Activated naive CD4-positive, alpha-beta T cell treated with Interleukin-2 at 50 U/mL for 16 hours (primary cell): Measurements from ENCODE around the gene CAMK1D.
"Not testable (repeated sequence)": the region's sequence is repeated elsewhere in the genome, so short reads cannot be mapped to it uniquely, and the experiment has no call there.

Experiments used
- DNase-seq: peaks from one replicate; pipeline ENCODE4 v3.0.0-alpha.2; 2020

The CAMK1D gene

DNA sequence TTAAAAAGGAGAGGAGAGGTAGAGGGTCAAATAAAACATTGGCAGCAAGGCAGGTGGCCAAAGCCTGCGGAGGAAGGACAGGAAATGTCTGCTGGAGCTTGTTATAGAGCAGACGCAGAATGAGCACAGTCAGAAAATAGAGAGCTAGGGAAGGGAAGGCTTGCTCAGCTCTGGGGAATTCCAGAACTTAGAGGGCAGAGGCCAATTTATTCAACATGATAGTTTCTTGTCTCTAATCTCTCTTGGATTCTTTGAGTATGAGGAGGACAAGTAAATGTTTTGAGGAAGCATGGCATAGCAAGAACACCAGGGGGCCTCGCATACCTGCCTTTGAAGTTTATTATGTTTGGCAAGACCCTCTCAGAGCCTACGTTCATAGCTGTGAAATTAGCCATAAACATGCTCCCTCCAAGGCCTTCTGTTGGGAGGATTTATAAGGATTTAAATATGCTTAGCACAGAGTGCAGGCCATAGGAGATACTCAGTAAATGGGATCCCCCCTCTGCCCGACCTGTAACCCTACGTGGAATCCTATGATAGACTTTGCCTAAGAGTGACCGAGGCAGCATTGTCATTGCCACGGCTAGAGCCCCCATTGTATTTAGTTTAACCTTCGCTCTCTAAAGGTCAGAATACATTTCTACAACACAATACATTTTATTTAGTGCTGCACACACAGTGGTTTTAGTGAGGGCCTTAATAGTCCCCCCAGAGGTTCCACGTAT lies 358.3 kb downstream of the CAMK1D start:
- DNase-seq = peak; percentile 35

DNA sequence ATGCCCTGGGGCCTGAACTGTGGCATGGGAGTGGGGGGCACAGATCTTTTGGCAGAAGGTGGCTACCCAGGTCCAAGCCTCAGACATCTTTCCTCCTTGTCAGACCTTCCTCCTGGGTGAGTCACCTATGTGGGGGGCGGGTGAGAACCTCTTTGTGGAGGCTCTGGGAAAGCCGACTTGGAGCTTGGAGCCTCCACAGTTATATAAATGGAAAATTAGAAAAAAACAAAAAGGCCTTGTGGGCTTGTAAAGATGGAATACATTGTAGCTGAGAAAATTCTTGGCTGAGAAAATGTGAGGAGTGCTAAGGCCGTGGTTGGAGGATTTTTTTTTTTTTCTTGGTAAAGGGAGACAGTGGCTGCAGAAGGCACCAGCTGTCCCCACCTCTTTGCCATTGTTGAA lies 359.7 kb downstream of the CAMK1D start:
- no peak for DNase-seq

GRCh38 chr10:12709521-12709963 lies 360.2 kb downstream of the CAMK1D start:
- no peak for DNase-seq

DNA sequence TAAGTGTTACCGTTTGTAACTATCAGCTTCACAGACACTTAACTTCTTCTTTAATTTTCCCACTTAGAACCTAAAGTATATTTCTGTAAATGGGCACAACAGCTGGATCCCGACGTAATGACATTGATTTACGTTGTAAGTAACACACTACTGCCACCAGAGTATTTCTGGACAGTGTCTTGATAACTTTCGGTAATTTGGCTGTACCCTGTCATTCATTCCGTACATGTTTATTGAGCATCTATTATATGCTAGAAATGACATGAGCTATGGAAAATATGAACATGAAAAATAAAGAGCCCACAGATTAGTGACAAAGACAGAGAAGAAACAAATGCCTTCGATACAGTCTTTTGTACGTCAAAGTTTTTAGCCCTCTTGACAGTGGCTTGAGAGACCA lies 360.8 kb downstream of the CAMK1D start:
- DNase-seq = no peak

GRCh38 chr10:12710594-12711349 lies 361.4 kb downstream of the CAMK1D start:
- DNase-seq = peak; percentile 85

GRCh38 chr10:12711350-12711708 lies 362.0 kb downstream of the CAMK1D start:
- DNase-seq = no peak

DNA sequence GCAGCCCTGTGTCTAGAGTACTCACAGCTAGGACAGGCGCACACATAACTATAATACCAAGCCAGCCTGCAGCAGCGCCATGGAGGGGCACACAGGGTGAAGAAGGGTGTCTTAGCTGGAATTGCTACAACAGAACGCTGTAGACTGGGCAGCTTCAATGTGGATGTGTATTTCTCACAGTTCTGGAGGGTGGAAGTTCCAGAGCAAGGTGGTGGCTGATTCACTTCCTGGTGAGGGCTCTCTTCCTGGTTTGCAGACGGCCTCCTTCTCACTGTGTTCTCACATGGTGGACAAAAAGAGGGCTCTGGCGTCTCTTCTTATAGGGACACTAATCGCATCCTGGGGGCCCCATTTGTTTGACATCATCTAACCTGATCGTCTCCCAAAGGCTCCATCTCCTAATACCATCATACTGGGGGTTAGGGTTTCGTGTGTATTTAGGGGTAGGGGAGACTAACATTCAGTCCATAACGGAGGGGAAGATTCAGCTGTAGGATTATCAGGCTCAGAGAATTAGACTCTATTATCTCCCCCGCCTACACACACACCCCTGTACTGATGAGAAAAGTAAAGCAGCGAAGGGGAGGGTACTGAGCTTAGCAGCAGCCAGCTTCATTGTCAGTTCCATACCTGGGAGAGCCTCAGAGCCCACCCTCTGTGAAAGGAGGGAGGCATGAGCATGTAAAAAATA lies 363.1 kb downstream of the CAMK1D start:
- no peak for DNase-seq

DNA sequence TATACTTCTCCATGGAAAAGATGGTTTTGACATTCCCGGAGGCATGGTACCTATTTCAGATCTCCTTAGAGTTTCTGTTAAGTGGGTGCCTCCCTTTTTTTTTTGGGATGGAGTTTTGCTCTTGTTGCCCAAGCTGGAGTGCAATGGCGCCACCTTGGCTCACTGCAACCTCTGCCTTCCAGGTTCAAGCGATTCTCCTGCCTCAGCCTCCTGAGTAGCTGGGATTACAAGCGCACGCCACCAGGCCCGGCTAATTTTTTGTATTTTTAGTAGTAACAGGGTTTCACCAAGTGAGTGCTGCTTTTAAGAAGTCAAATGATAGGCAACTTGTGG lies 363.6 kb downstream of the CAMK1D start:
- DNase-seq = not testable (repeated sequence)

- DNase-seq = no peak
These were observed 366.7 kb downstream of the CAMK1D start for GRCh38 chr10:12716042-12716441.

- no peak for DNase-seq
These were observed 368.8 kb downstream of the CAMK1D start for GRCh38 chr10:12717981-12718707.

DNA sequence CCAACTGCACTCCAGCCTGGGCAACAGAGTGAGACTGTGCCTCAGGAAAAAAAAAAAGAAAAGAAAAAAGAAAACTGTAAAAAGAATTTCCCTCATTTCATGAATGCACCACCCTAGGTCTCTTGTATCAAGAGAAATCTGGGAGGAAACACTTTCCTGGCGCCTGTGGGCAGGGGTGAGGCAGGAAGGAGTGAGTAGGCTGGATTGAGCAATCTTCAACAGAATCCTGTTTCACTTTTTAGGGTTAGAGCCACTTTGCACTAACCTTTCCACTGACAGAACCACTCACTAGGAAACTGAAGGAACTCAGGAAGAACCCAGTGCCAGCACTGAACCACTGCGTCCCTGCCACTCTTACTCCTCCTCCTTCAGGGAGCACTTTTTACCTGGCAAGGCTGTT lies 370.0 kb downstream of the CAMK1D start:
- no peak for DNase-seq

DNA sequence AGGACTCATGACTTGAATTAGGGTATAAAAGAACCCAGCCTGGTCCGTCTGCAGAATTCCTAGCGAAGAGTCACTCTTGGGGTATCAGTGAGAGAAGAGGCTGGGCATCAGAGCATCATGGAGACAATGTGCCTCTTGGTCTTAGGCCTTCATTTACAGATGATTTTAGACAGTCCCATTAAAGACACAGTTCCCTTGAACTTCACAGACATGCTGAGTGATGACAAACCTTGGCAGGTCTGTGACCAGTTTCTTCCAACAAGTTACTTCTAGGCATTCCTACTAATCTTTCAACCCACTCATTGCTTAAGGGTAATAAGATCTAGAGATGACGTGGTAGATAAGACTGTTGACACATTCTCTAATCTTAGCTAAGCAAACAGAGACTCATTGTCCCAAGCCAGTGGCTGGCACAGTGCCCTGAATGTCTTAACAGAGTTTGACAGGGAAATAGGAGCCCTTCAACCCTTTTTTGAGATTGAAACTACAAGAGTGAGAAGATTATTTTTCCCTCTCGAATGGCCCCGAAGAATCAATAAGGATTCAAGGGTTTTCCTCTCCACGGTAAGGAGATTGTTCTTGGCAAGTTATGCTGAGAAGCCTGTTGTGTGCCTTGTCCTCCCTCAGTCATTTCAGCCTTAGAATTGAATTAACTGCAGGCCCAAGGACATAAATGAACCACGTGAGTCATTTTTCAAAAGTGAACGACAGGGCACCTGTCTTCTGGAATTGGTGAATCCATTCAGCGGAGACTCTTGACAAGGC lies 371.1 kb downstream of the CAMK1D start:
- peak; percentile 46 for DNase-seq

GRCh38 chr10:12721334-12721733 lies 372.0 kb downstream of the CAMK1D start:
- no peak for DNase-seq

GRCh38 chr10:12723220-12723619 lies 373.9 kb downstream of the CAMK1D start:
- no peak for DNase-seq

- no peak for DNase-seq
These were observed 375.6 kb downstream of the CAMK1D start for GRCh38 chr10:12724807-12725579.

GRCh38 chr10:12725580-12725888 lies 376.2 kb downstream of the CAMK1D start:
- not testable (repeated sequence) for DNase-seq

DNA sequence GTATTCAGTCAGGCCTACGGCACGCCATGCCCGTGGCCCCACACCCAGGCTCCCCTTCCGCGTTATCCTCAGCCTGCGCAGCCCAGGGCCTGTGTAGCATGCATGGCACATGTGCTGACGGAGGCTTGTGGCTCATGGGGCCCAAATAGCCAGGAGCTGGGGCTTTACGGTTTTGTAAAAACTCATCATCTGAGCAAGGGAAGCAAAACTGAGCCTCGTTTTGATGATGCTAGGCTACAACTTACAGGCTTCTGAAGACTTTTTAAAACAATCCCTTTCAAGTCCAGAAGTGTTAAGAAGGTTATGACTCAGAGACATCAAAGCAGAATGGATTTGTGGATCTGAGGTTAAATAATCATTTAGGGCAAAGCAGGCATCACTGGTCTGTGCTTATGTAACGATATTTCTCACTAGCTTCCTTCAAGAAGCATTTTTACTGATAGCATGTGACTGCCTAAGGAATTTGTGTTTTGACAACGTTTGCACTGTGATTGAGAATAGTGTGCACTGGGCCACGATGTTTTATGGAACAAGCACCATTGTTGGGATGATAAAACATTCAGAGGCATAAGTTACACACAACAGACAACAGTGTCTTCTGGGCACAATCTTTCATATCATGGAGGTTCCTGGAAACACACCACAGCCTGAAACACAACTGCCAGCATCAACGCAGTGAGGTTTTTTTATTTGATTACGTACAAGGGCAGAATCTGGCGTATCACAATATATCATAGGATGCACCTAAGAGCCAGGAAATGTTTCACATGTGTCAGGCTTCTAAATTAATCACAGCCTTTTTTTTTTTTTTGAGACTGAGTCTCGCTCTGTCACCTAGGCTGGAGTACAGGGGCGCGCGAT lies 377.9 kb downstream of the CAMK1D start:
- DNase-seq = peak; percentile 34

DNA sequence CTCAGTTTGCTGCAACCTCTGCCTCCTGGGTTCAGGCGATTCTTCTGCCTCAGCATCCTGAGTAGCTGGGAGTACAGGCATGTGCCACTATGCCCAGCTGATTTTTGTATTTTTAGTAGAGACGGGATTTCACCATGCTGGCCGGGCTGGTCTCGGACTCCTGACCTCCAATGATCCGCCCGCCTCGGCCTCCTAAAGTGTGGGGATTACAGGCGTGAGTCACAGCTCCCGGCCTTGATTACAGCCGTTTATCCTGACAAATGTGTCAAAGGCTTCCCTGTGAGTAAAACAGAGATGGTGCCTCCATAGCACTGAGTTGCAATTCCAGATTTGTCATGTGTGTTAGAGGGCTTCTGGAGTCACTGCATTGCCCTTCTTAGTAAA lies 378.5 kb downstream of the CAMK1D start:
- DNase-seq = no peak

GRCh38 chr10:12728494-12728893 lies 379.1 kb downstream of the CAMK1D start:
- DNase-seq = no peak

GRCh38 chr10:12729885-12730284 lies 380.5 kb downstream of the CAMK1D start:
- DNase-seq = no peak
